CD4-positive, alpha-beta T cell treated with Interleukin-15 for 4 hours (primary cell): ENCODE data around the gene SLITRK4.

Source experiments
- DNase-seq: peaks from one replicate; pipeline ENCODE4 v3.0.0-alpha.2; 2020; ENCODE audit warnings: low spot score

The SLITRK4 gene, protein sequence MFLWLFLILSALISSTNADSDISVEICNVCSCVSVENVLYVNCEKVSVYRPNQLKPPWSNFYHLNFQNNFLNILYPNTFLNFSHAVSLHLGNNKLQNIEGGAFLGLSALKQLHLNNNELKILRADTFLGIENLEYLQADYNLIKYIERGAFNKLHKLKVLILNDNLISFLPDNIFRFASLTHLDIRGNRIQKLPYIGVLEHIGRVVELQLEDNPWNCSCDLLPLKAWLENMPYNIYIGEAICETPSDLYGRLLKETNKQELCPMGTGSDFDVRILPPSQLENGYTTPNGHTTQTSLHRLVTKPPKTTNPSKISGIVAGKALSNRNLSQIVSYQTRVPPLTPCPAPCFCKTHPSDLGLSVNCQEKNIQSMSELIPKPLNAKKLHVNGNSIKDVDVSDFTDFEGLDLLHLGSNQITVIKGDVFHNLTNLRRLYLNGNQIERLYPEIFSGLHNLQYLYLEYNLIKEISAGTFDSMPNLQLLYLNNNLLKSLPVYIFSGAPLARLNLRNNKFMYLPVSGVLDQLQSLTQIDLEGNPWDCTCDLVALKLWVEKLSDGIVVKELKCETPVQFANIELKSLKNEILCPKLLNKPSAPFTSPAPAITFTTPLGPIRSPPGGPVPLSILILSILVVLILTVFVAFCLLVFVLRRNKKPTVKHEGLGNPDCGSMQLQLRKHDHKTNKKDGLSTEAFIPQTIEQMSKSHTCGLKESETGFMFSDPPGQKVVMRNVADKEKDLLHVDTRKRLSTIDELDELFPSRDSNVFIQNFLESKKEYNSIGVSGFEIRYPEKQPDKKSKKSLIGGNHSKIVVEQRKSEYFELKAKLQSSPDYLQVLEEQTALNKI

DNA sequence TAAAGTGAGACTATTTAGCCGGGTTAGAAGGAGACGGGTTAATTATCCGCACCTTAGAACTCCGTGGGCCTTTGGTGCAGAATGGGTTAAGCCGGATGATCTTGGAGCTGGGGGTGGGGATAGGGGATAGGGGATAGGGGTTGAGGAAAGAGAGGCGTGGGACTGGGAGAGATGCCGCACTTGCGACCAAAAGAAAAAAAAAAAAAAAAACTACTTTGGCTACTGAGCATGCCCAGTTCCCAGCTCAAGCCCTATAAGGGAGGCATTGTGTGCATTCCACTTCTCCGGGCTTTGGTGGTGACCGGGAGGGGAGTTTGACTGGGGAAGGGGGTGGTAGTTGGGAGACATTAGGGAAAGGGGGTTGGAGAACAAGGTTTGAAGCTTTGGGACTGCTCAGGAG lies at the start of gene SLITRK4:
SLITRK4 (minus strand) TSS at position 187 of the 400 bp plus-strand sequence. CDS start 4,993 bp downstream, outside the sequence.
- no peak for DNase-seq

DNA sequence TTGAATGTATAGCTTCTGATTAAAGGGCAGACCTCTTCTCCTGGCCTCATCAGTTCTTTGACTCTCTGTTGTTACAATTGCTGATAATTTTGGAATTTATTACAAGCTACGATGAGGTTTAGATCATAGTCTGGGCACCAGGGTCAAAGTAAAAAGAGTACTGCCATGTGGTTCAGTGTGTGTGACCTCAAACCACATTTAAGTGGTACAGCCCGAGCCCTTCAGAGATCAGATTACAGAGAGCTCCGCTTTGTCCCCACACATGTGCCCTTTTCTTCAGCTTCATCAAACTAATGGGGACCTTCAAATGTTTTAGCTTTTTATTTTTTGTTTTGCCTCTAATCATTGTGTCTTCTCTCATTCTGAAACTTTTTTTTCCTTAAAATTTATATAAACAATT lies 47.6 kb upstream of the SLITRK4 start:
- DNase-seq = no peak

DNA sequence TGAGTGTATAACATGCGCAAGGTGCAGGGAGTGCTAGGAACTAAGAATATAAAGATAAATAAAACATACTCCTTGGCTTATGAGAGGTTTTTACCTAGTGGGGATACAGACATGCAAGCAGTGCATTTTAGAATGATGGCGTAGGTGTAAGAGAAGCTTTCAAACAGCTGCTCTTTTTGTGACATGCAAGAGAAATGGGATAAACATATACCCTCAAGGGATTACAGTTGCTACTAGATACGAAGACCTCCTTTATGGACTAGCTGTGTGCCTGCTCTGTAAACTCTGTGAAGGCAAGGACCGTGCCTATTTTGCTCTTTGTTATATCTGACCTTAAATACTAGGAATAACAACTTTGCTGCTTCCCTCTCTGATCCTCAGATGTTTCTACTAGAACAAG lies 39.0 kb upstream of the SLITRK4 start:
- DNase-seq = no peak

DNA sequence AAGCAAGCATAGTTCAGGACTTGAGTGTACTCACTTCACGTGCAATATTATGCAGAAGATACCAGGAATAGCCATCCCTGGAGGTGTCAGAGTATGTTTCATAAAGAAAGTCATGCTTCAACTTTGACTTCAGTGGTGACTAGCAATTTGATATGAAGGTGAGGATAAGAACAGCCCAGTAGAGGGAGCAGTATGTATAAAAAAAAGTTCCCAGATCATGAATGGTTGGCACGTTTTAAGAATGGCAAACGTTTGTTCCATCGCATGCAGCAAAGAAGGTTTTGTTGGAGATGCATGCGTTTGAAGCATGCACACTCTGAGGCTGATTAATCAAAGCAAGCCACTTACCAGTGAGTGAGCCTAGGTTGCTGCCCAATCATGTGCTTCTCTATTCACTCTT lies 33.5 kb upstream of the SLITRK4 start:
- no peak for DNase-seq

DNA sequence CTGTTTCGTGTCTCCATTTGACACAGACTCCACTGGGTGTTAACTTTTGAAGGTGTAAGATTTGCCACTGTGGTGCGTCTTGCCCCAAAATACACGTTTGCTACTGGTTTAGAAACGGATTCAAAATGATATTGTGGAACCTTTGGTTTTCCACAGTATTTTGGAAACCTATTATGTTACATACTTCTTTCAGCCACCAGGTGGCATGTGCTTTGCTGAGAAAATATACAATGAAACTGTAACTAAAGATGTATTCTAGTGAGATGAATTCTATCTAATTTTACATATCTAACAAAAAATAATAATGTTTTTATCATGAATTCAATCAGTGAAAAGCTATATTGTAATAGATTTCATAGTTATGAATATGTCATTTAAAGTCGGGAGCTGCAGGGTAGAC lies 28.4 kb upstream of the SLITRK4 start:
- DNase-seq = no peak

DNA sequence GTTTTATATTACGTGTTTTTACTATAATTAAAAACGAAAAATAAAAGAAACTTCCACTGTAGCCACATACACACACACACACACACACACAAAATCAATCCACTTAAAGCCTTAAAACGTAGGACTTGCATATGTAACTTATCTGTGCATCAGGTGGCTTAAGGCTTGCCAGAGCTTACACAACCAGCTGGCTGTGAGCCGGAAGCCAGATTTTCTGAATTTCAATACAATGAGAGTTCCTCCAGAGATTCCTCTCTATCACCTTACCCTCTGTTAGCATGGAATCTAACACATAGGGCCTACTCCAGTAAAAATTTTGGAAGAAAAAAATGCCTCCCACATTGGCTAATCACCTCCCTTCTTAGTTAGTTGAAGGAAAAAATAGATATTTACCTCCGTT lies 27.9 kb upstream of the SLITRK4 start:
- DNase-seq = no peak

DNA sequence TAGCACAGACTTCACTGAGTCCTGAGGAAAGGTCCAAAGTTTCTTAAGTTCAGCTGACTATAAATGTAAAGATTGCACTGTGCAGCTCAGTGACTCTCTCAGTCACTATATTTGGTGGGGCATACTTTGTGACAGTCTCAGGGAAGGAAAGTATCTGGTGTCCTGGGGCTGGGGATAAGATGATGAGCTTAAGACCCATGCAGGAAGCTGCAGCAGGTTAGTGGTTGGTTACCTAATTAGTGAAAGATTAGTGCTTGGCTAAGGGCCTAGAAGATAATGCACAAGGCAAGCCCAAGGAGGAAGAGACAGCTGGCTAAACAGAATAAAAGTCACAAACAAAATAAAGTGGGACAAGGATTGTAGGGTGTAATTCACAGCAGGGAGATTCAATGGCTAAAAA lies 25.4 kb upstream of the SLITRK4 start:
- no peak for DNase-seq

DNA sequence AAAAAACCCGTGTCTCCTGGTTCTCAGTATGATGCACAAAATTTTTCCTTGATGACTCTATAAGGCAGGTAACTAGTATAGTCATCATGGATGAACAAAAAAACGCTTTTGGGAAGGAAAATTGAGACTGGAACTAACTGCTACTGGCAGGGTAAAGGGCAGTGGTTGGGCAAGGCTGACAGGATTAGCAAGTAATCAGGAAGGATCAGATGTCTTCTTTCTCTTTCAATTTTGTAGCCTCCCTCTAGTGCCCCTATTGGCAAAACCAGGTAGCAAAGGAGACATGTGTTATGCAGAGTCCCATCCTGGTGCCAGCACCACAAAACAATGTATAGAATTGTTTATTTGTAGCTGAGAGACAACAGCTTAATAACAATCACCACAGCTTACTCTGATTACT lies 12.8 kb upstream of the SLITRK4 start:
- DNase-seq = no peak

DNA sequence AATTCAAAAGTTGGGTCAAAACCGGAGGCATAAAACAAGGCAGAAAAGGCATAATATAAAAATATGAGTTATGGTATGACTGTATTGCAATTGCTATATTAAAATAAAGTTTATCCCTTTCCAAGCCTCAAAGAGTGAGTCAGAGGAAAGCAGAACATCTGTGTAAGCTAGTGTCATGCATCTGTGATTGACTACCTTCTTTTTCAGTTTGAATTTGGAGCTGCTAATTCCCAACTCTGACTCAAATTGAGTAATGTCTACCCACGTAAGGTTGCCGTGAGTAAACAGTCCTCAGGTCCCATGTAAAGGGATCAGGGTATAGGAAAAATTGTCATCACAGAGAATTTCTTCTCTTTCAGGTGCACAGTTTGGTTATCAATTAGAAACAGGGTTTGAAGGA lies 6.5 kb upstream of the SLITRK4 start:
- no peak for DNase-seq

DNA sequence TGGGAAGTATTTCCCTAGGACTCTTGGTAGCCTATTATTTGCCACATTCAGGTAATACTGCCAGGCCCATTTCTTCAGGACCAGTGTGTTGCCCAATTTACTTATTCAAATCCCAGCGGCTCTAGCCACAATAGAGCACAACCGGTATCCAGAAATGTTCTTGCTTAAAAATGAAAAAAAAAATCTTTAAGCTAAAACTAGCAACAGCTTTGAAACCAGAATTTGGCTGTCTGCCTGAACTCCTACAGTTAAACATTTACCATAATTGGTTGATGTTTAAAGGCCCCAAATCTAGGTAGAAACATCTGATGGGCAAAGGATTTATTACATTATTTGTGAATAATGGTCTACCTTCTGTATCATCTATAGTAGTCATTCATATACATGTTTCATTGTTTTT lies 930 bp upstream of the SLITRK4 start:
- DNase-seq = no peak

DNA sequence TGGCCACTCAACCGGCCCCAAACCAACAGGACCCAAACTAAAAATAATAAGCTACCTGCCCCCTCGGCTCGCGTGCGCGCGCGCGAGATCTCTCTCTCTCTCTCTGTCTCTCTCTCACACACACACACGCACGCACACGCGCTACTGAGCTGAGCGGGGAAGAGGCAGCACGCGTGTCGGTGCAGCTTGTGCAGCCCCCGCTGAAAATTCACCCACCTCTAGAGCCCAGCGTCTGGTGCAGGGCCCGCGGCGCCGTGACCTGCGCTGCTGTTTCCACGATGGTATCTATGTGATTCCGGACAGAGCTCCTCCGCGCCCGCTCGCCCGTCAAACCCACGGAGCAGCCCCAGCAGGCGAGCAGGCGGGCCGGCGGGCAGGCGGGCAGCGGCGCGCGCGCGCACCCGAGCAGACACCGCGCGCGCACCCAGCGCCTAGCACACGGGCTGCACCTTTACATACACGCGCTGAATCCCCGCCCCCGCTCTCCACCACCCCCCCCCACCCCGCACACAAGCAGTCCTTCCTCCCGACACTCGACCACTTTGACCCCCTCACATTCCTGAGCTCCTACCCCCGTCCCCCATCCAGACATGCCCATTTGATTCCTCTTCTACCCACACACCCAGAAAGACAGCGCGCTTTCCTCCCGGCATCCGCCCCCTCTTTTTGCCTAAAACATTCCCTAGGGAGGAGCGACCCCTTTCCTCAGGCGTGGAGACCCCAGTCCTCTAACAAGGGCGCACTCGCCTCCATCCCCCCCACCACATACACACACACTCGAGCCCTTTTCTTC lies 1.0 kb downstream of the SLITRK4 start:
- no peak for DNase-seq

DNA sequence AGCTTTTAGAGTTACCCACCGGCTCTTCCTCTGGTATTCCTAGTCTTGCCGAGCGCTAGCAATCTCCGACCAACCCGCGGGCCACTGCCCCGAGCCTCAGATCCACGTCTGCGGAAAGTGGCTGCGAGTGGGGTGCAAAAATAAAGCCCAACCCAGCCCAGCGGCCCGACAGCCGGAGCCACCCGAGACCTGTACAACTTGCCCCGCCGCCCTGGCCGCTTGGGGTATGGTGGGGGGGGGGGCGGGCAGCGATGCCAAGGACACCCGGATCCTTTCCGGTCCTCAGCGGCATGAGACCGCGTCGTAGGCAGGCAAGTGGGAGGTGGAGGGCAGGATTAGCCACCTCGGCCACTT lies 1.6 kb downstream of the SLITRK4 start:
- no peak for DNase-seq

DNA sequence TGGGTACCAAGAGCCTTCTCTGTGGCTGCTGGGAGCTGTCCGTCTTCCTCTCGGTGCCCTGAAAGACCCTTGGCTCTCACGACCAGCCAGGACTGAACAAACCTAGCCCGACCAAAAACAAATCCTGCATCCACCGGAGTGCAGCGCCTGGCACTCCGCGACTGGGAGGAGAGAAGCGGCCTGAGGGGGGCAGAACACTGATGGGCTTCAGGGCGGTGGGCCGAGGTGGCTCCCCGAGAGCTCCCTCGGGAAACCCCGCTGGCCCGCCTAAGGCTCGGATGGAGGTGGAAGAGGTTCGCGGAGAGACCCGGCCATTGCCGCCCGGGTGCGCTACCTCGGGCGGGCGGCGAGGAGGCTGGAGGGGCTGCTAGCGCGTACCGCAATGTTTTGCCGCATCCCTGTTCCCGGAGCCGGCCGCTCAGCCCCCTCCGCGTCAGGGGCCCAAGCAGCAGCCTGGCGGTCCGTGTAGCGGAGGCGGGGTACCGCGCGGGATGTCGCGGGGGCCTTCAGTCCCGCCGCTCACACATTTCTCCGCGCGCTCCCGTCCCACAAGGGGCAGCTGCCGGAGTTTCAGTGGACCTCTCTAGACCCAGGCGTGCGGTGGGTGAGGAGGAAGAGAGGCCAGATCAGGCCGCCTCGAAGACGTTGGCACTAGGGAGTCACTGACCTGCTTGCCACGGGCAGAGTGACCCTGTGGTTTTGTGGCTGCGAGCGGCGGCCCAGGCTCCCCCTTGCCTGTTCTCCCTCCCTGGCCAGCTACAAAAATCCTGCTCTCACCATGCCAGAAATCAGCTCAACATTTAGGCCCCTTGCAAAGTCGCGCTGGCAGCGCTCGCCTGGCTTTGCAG lies 2.2 kb downstream of the SLITRK4 start:
- no peak for DNase-seq

DNA sequence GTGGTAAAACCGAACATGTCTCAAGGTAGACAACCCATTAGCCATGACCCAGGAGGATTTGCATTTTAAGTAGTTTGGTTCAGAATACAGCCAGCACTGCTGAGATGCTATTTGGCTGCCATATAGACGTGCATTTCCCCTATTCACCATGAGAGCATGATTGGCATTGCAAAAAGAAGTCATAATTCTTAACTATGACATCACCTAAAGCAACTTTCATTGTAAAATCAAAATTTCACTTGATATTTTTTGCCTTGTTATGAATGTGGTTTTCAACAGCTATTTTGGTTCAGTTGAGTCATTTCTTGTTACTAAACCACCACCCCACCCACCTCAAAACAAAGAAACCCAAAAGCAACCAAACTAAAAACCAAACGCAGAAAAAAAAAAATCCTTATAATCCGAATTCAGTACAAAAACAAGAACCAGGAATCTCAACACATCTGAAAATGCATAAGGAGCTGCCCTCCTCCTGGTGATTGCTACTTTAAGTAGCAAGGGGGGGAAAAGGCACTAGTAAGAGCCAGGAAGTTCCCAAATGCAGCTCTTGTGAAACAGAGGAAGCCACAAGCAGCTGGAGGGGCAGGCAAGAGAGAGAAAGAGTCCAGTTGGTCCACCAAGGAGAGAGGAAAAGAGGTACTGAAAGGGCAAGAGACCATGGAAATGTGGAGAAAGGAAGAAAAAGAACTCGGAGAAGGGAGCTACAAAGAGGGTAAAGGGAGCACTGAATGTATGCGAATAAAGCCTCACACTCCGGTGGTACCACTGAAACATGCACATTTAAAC lies 3.1 kb downstream of the SLITRK4 start:
- no peak for DNase-seq

DNA sequence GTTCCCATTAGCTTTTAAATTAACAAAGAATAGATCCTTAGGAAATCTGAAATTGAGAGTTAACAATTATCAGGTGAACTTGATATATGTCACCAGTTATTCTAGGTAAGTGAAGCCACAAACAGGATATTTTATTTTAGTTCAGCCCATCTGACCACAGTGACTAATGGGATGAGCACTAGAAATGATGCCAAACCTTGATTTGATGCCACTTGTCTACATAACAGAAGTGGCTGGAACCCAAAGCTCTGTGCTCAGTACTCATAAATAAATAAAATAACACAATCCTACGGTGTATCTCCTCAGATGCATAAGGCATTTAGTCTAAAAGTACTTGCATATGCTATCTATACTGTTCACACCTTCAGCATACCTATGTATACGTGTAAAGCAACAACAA lies 12.2 kb downstream of the SLITRK4 start:
- DNase-seq = no peak

DNA sequence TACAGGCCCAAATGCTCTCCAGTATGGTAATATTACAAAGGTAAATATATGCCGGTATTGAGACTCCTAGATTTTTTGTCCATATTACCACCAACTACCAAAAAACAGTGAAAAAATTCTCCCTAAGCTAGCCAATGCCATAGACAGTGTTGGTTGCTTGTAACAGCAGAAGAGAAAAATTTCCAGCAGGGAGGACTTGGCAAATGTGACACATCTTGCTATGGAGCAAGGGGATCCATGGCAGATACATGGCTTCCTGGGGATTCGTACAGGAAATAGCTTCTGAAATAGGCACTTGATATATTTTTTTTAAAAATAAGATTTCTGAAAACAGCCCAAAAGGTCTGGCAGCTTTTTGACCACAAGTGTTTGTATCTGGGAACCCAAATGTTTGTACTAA lies 14.6 kb downstream of the SLITRK4 start:
- DNase-seq = no peak

DNA sequence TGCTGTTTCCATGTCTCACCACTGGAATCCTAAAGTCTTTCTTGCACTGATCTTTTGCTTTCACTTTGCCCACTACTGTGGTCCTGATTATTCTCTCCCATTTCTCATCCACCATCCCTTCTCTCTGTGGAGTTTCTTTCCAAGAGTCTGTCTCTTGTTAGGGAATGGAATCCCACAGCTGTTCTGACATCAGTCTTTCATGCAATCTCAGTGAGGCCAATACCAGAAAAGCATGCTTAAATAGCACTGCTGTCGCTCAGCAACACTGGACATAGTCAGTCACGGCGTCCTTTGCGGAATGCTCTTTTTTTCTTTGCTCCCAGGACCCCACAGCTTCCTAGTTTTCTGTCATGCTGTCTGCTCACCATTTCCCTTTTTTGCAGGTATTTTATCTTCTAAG lies 20.1 kb downstream of the SLITRK4 start:
- DNase-seq = no peak

DNA sequence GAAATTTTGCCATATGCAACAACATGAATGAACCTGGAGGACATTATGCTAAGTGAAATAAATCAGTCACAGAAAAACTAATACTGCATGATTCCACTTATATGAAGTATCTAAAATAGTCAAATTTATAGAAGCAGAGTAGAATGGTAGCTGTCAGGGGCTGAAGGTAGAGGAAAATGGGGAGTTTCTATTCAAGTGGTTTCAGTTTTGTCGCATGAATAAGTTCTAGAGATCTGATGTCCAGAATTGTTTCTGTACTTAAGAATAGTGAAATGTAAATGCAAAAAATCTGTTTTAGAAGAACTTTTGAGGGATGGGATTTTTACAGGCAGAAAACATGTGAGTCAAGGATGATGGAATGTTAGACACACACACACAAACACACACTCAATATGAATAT lies 34.1 kb downstream of the SLITRK4 start:
- no peak for DNase-seq

DNA sequence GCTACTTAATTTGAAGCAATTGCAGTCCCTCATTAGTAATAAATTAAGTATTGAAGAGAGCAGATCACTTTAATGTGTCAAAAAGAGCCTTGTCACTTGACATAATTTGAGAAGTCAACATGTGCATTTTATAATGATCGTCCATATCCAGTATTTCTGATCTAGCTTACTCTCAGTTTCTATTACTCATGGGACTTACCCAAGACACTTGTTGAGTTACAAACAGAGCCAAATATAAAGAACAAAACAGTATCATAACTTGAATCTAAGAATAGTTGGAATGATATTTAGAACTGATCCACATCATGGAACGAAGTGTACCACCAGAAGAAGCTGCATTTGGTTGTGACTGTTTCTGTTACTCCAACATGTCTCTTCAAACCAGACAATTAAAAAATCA lies 54.7 kb downstream of the SLITRK4 start:
- no peak for DNase-seq

DNA sequence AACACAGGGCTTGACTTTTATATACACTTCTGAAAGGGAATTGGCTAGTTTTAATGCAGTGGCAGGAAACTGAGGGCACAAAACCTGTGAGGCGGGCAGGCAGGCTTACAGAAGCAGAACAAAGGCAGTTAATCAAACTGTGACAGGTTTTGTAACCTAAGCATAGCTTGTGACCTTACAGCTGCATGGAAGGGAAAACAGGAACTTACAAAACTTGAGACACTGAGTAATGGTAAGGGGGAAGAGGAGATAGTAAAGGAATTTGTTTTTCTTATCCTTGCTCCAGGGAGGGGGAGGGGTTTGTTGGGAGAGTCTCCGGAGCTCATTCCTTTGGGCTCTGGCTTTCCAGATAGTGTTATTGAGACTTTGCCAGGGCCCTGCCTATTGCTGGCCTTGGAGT lies 55.6 kb downstream of the SLITRK4 start:
- DNase-seq = no peak
